ENCODE data around the gene TPRX1.

TPRX1 gene

GRCh38 chr19:47755762-47756626, 48.4 kb downstream of the TPRX1 start:
- in situ Hi-C loops (cut with HindIII; ENCODE audit: low pct_ligation_motif_present, low pct_unique_long_range_greater_than_20kb, low sequenced_read_pairs), result no loop called here
- DNase-seq, result no peak

- in situ Hi-C loops (cut with HindIII; ENCODE audit: low pct_ligation_motif_present, low pct_unique_long_range_greater_than_20kb, low sequenced_read_pairs), result no loop called here
These were observed 49.1 kb downstream of the TPRX1 start for GRCh38 chr19:47755065-47755761.

GRCh38 chr19:47754206-47755064, 49.9 kb downstream of the TPRX1 start:
- no peak for DNase-seq
- in situ Hi-C loops (cut with HindIII; ENCODE audit: low pct_ligation_motif_present, low pct_unique_long_range_greater_than_20kb, low sequenced_read_pairs), result no loop called here

More at GRCh38 chr19:47755065-47755761, 49.1 kb downstream of the TPRX1 start:
- DNase-seq, result no peak

- DNase-seq, result no peak
- in situ Hi-C loops (cut with HindIII; ENCODE audit: low pct_ligation_motif_present, low pct_unique_long_range_greater_than_20kb, low sequenced_read_pairs), result no loop called here
These were observed 51.7 kb downstream of the TPRX1 start for GRCh38 chr19:47752440-47753211.
